HG02763 (cell line): ENCODE data around the gene CLDN11.

Experiments used
- ATAC-seq: cut with Tn5 transposase; IDR thresholded peaks from one replicate; pipeline ENCODE4 v1.9.1; 2021; ENCODE audit warnings: mild to moderate bottlenecking, moderate library complexity; ENCODE audit not compliant: unreplicated experiment

Gene CLDN11

GRCh38 chr3:170418422-170419398 is at the start of gene CLDN11:
Gene CLDN11 (plus strand): TSS chr3:170418868. CDS start chr3:170419067, 199 bp downstream.
- ATAC-seq, result no peak

DNA sequence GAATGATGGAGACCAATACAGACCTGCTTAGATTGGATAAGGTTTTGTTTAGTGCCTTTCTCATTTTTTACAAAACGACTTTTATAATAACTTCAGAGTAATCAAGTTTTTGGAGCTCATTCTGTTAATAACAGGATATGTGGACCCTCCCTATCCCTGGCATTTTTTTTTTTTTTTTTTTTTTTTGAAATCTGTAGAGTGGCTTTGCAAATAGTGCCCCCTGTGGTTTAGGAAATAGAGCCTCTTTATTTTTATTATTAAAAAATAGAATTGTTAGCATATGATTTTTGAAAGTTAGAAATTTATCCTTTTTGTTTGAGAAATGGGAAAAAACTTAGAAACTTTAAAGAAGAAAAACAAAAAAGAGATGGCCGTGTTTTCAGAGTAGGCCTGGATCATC is 49.7 kb upstream of the CLDN11 start:
- ATAC-seq, result no peak

DNA sequence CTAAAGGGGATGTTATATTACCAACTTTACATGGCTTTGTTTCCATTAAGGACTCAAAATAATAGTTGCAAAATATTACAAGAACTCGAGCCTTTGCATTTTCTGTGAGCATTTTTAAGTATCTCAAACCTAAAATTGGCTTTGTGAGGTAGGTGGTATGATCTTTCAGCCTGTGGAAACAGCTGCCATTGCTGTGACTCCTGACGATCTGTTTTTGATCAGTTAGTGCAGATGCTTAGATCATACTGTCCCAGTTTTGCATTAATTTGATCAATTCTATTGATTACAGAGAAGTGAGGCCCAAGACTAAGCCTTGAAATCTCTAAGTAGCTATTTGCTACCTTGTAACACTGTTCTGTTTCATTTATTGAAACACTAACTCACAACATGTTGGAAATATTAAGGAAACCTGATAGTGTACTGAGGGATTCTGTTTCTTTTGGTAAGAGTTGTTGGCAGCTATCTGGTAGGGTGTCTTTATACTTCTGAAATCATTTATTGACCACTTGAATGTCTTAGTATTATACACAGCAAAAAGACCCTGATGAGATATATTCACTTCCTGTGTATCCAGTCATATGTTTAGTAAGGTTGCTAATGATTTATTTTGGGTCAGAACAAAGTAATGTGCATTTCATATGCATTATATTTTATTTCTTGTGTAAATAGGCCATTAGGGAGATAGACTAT is 46.3 kb upstream of the CLDN11 start:
- no peak for ATAC-seq

GRCh38 chr3:170383567-170383966 is 35.1 kb upstream of the CLDN11 start:
- no peak for ATAC-seq

- no peak for ATAC-seq
Measured at GRCh38 chr3:170386468-170386867, 32.2 kb upstream of the CLDN11 start.

DNA sequence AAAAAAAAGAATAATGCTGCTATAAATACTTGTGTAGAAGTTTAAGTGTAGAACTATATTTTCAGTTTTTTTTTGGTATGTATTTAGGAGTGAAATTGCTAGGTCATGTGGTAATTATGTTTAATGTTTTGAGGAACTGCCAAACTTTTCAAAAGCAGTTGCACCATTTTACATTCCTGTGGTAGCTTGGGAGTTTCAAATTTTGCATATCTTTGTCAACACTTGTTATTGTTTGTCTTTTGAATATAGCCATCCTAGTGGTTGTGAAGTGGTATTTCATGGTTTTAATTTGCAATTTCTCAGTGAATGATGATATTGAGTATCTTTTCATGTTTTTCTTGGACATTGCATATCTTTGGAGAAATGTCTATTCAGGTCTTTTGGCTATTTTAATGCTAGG is 30.7 kb upstream of the CLDN11 start:
- ATAC-seq, result no peak

GRCh38 chr3:170391108-170391507 is 27.6 kb upstream of the CLDN11 start:
- no peak for ATAC-seq

DNA sequence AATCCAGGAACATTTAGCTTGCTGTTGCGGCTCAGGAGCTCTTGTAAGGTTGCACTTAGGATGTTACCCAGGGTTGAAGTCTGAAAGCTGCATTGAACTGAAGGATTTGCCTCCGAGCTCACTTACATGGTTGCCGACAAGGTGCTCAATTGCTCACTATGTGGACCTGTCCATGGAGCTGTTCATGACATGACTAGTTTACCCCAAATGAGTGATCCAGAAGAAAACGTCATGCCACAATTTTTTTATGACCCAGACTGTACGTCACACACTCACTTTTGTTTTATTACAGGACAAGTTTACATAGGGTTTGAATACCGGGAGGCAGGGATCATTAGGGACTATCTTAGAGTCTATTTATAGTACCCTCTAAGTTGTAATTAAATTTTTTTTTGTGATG is 21.0 kb upstream of the CLDN11 start:
- ATAC-seq, result no peak

- no peak for ATAC-seq
Measured at GRCh38 chr3:170405101-170405500, 13.6 kb upstream of the CLDN11 start.

- ATAC-seq, result no peak
Measured at GRCh38 chr3:170410428-170411029, 8.1 kb upstream of the CLDN11 start.

DNA sequence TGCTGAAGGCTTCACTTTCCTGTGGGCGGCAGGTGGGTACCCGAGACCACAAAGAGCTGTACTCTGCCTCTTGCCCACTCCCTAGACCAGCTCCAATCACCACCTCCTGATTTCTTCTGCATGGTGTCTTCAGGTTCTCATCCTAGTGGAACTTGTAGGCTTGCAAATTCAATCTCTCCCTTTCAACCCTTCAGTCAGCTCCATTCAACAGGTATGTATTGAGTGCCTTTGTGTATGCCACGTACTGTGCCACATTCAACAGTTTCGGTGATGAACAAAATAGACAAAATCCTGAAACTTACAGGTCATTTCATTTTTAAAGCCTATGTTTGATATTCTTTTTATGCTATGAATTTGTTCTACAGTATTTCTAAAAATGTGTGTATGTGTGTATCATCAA is 5.4 kb upstream of the CLDN11 start:
- ATAC-seq, result no peak

DNA sequence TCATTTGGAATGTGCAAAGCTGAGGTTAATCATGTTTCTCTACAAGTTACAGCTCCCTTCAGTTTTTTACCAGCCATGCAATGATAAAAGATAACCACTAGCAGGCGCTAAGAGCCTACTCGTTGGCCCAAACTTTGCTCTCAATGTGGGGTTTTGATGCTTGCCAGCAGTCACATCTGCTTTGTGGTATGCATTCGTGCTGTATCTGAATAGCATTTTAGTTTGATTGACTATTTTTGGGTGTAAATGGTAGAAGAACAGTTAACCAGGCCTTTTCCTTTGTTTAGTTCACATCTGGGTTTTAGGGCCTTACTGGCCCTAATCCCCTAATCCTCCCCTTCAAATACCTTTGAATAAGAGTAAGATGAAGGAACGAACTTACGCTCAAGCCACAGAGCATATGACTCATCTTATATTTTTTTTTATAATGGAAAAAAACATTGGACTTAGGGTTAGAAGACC is 4.4 kb upstream of the CLDN11 start:
- no peak for ATAC-seq

- no peak for ATAC-seq
Measured at GRCh38 chr3:170417090-170417489, 1.6 kb upstream of the CLDN11 start.

DNA sequence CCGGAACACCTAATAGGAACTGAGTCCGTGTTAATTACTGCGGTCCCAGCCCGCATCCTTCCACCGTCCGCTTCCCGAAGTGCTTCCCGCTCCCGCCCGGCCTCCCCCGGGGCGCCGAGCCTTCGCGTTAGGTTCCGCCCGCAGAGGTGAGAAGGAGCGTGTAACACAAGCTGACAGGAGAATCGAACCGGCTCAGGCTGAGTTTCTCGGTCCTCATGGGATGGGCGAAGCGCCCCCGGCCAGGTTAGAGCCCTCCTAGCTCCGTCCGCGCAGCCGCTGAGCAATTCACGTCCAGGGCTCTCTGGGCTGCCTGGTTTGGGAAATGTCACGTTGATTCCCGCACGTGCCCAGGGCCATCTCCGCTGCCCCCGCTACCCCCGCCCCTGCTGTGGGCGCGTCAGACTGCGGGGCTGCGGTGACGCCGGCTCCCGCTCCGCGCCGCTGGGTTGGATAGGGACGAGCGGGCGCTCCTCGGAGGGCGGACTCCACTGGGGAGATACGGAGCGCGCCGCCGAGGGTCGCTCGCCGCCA is 954 bp downstream of the CLDN11 start:
- no peak for ATAC-seq

DNA sequence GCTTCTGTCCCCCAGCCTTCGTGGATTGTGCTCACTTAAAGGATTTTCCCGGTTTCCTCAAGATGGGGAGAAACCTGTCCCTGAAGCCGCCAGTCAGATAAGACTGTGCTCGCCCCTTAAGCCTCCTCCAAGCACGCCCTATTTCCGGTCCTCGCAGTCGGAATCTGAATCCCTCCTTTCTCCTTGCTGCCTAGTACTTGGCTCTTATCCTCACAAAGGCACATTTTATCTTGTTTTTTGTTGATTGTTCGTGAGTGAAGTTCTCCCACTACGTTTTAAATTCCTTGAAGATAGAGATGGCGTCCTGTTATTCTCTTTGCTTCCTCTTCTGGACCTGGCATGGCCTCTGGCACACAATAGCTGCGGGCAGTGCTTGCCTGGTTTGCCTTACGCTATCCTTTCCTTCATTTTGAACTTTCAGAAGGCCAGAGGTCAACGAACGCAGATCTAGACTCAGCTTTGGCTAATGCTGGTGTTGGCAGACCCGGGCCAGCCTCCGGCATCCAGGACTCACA is 1.7 kb downstream of the CLDN11 start:
- no peak for ATAC-seq

GRCh38 chr3:170421111-170421641 is 2.5 kb downstream of the CLDN11 start:
- ATAC-seq, result no peak

GRCh38 chr3:170421758-170422157 is 3.1 kb downstream of the CLDN11 start:
- no peak for ATAC-seq

DNA sequence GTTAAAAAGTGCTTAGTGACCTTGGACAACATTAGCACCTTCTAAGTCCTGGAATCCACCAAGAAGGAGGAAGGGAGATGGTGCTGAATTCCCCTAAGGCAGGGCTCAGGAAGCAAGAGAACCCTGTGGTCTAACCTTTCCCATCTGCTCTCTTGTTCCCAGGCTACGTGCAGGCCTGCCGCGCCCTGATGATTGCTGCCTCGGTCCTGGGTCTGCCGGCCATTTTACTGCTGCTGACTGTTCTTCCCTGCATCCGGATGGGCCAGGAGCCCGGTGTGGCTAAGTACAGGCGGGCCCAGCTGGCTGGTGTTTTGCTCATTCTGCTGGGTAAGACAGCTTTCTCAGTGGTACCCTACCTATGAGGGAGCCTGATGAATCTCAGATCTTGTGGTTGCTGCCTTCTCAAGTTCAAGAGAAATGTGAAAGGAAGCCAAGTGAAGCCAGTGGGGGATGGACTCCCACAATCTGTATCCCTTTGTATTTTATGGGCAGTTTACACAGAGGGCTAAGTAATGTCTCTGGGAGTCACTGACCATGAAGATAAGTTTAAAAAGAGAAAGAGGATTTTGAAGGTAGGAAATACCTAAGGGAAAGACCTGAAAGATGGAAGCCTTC is 4.4 kb downstream of the CLDN11 start:
- no peak for ATAC-seq

- ATAC-seq, result no peak
Measured at GRCh38 chr3:170424879-170425278, 6.2 kb downstream of the CLDN11 start.

DNA sequence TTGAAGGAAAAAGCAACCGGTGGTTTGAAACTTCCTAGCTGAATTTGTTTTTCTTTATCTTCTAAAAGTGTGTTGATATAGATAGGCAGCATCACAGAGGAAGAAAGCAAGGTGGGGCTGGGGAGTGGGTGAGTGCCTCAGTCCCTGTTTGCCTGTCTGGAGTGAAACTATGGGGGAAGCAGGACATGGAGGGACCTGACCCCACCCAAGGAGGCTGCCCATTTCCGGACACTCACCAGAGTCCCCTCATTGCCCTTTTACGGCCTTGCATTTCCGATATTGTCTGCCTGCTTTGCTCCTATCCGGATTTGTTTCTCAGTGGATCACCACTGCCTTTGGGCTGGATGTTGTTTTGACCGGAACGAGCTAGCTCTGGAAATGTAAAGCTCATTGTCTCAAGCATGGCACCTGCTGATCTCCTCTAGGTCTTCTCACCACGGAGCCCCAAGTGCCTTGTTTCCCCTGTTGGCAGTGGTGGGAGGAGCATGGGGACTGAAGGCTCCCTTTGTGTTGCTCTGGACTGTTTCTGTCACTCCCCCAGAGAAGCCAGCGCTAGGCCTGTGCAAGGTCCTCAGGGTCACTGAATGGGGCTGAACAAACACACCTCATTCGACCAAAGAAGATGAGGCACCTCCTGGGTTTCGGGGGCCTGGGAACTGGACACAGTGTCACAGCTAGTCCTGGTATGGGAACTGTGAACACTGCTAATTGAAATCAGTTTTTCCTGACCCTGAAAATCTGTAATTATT is 7.0 kb downstream of the CLDN11 start:
- no peak for ATAC-seq
